Activated naive CD4-positive, alpha-beta T cell treated with anti-CD3 and anti-CD28 coated beads, Interleukin-2, amount 50 U/mL, for 16 hours (primary cell): ENCODE data around the gene GGTLC2.

Experiments used
- DNase-seq: peaks from one replicate; pipeline ENCODE4 v3.0.0-alpha.2; 2020

Gene GGTLC2

DNA sequence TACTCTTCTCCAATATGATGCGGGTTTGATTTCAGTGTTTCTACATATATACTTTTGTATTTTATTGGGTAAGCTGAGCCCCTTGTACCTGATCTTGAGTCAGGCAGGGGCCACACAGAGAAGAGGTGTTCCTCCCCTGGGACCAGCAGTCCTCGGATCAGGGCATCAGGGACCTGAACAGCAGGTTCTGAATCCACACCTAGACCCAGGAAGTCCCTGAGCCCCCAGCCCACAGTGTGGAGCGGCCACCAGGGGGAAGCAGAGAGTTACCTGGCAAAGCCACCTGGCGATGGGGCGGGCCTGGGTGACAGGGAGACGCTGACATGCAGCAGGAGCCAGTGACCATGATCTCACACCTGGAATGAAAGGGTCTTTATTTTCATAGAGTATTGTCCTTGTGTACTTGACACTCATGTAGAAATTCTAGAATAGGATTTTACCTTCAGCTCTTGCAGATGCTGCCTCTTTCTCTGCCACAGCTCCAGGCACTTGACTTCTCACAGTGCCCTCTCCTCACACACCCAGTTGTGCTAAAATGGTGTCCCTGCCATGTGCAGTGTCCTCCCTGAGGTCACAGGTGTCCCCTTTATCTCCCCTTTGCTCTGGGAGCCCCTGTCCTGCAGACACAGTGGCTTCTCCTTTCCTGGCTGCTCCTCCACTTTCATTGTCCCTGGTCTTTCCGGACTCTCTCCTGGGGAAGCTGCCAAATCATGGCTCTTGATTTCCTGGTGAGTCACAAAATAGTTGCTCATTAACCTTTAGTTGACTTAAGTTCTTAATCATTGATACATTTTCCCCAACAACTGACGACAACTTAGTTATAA, 48.5 kb downstream of the GGTLC2 start:
- peak; percentile 74 for DNase-seq

DNA sequence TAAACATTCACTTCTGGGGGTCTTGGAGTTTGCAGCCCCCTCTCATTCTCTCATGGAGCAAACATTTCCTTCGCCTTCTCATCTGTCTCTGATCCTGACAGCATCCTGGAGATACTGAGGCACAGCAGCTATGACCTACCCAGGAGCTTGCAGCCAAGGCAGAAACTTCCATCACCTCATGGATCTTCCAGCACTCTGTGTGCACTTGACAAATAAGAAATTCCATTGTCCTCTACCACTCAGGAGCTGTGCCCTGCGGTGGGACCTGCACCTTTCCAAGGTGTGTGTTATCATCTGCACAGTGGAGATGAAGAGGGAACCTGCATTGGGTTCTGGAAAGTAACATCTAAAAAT, 49.1 kb downstream of the GGTLC2 start:
- no peak for DNase-seq

DNA sequence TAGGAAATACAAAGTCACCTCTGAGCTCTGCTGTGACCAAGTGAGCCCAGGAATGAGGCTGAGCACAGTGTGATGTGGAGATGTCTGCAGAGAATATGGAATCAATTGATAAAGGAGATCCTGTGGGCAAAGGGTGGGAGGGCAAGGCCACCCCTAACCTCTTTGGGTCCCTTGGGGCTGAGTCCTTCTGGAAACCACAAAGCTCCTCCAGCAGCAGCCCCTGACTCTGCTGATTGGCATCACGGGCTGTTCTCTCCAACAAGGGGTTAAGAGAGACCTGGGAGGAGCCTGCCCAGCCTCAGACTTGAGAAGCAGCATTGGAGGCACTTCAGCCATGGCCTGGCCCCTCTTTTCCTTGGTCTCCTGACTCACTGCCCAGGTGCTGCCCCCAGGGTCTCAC, 49.7 kb downstream of the GGTLC2 start:
- DNase-seq, result no peak

DNA sequence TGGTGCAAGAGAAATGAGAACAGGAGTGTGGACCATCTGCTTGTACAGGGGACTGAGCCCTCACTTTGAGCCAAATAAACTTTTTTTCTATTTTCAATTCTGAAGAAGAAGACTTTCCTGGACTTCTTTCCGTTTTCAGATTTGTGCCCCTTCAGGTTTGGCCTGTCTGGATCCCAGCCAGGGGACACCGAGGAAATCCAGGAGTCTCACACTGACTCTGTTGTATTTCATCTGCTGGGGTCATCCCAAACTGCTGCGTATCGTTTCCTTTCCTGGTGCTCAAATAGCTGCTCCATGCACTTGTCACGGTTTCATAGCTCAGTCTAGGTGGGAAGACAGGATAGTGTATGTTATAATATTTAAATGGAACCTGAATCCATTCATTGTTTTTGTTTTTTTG, 51.7 kb downstream of the GGTLC2 start:
- no peak for DNase-seq
